MM.1S (cell line): ENCODE results near the gene CDON.
A peak's percentile ranks its signal among the peaks of the same experiment; 100 is the strongest.

Source experiments
- DNase-seq: peaks from one replicate; pipeline ENCODE4 v3.0.0-alpha.2; 2015
- H2AFZ ChIP-seq: fragments of 300-600 bp; sonication (generic); 2 replicates; pipeline ENCODE4 v1.6.0; 2016; ENCODE audit warnings: antibody characterized with exemption, low read length
- H3F3A ChIP-seq: fragments of 300-600 bp; sonication (generic); 2 replicates; pipeline ENCODE4 v1.6.1; 2016; ENCODE audit warnings: mild to moderate bottlenecking, antibody characterized with exemption, low read length, moderate library complexity, mixed read lengths; ENCODE audit not compliant: insufficient read depth
- H3K27ac ChIP-seq: fragments of 300-600 bp; sonication (generic); 2 replicates; pipeline ENCODE4 v1.5.1; 2016; ENCODE audit warnings: mild to moderate bottlenecking, low read length
- H3K27me3 ChIP-seq: fragments of 300-600 bp; sonication (generic); replicated peaks from 2 replicates; pipeline ENCODE4 v1.6.0; 2016; ENCODE audit warnings: low read length; ENCODE audit not compliant: insufficient read depth
- H3K36me3 ChIP-seq: fragments of 300-600 bp; sonication (generic); replicated peaks from 2 replicates; pipeline ENCODE4 v1.6.1; 2016; ENCODE audit warnings: mild to moderate bottlenecking, low read length, mixed read lengths; ENCODE audit not compliant: insufficient read depth
- H3K4me1 ChIP-seq: fragments of 300-600 bp; sonication (generic); 2 replicates; pipeline ENCODE4 v1.6.1; 2016; ENCODE audit warnings: low read length, mixed read lengths
- H3K4me2 ChIP-seq: fragments of 300-600 bp; sonication (generic); 2 replicates; pipeline ENCODE4 v1.6.0; 2016; ENCODE audit warnings: low read depth, low read length
- H3K4me3 ChIP-seq: fragments of 300-600 bp; sonication (generic); 2 replicates; pipeline ENCODE4 v1.5.1; 2016; ENCODE audit warnings: low read length, mixed read lengths
- H3K79me2 ChIP-seq: fragments of 300-600 bp; sonication (generic); 2 replicates; pipeline ENCODE4 v1.6.1; 2016; ENCODE audit warnings: mixed run types, low read length, mixed read lengths
- H3K9ac ChIP-seq: fragments of 300-600 bp; sonication (generic); 2 replicates; pipeline ENCODE4 v1.6.1; 2016; ENCODE audit warnings: low read length, mixed read lengths
- H3K9me2 ChIP-seq: fragments of 300-600 bp; sonication (generic); replicated peaks from 2 replicates; pipeline ENCODE4 v1.6.1; 2016; ENCODE audit warnings: mild to moderate bottlenecking, low read length, mixed read lengths; ENCODE audit not compliant: insufficient read depth
- H3K9me3 ChIP-seq: fragments of 300-600 bp; sonication (generic); replicated peaks from 2 replicates; pipeline ENCODE4 v1.6.1; 2016; ENCODE audit warnings: mild to moderate bottlenecking, low read length, mixed read lengths; ENCODE audit not compliant: insufficient read depth
- H4K20me1 ChIP-seq: fragments of 300-600 bp; sonication (generic); 2 replicates; pipeline ENCODE4 v1.6.1; 2016; ENCODE audit warnings: mild to moderate bottlenecking, low read length, moderate library complexity, mixed read lengths; ENCODE audit not compliant: insufficient read depth
- CTCF ChIP-seq: fragments of 300-600 bp; sonication (generic); IDR thresholded peaks from 2 replicates; pipeline ENCODE4 v1.5.1; 2016; ENCODE audit warnings: antibody characterized with exemption, low read length, mixed read lengths
- EZH2 ChIP-seq: fragments of 300-600 bp; sonication (generic); optimal IDR thresholded peaks from 2 replicates; pipeline ENCODE3; 2017; ENCODE audit warnings: low read depth, mild to moderate bottlenecking, antibody characterized with exemption, low read length, mixed read lengths
- EZH2phosphoT487 ChIP-seq: fragments of 300-600 bp; sonication (generic); IDR thresholded peaks from 2 replicates; pipeline ENCODE4 v1.6.1; 2018; ENCODE audit warnings: antibody characterized with exemption, low read length

CDON gene

GRCh38 chr11:126062679-126063506 is at the start of gene CDON:
Gene CDON, minus strand, starts transcription at chr11:126062866. Its CDS starts 39,390 bp downstream, at chr11:126023476.
- peak within 1 kb of the TSS; percentile 84 for H3K4me2 ChIP-seq
- H2AFZ ChIP-seq = peak within 1 kb of the TSS; percentile 96
- H3F3A ChIP-seq = no peaks in the 10 kb centered on the region
- H3K27me3 ChIP-seq = no peaks in the 10 kb centered on the region
- no peaks in the 10 kb centered on the region for H3K36me3 ChIP-seq
- H3K4me1 ChIP-seq = peaks cover 8% of the 10 kb centered on the region; the same call in 1 of the 2 replicates
- H3K9ac ChIP-seq = peak within 1 kb of the TSS; percentile 92
- H4K20me1 ChIP-seq = no peaks in the 10 kb centered on the region
- peak within 1 kb of the TSS; percentile 74 for H3K27ac ChIP-seq
- DNase-seq = peak; percentile 97
- TF ChIP-seq EZH2 = no peak
- no peak for TF ChIP-seq EZH2phosphoT487
- peaks cover 7% of the 10 kb centered on the region; the same call in 1 of the 2 replicates for H3K79me2 ChIP-seq
- no peaks in the 10 kb centered on the region for H3K9me2 ChIP-seq
- H3K4me3 ChIP-seq = peak within 1 kb of the TSS; percentile 78
- no peaks in the 10 kb centered on the region for H3K9me3 ChIP-seq

- H3K4me1 ChIP-seq = no peaks in the 10 kb centered on the region
Measured at GRCh38 chr11:126111458-126112116, 48.9 kb upstream of the CDON start.

GRCh38 chr11:126109941-126110731 is 47.5 kb upstream of the CDON start:
- Histone ChIP-seq H3K4me3 (no peak overlapping the region), H3K36me3 (no peaks in the 10 kb centered on the region), H3K4me2 (no peak overlapping the region), H3K9ac (no peak overlapping the region), H4K20me1 (no peaks in the 10 kb centered on the region), H3K9me3 (no peaks in the 10 kb centered on the region), H3K9me2 (no peaks in the 10 kb centered on the region), H3K79me2 (no peaks in the 10 kb centered on the region), H3K4me1 (no peaks in the 10 kb centered on the region), H2AFZ (no peak overlapping the region), H3K27me3 (no peaks in the 10 kb centered on the region), H3K27ac (no peak overlapping the region), H3F3A (no peaks in the 10 kb centered on the region)
- DNase-seq = no peak
- TF ChIP-seq CTCF = no peak
- TF ChIP-seq EZH2phosphoT487 = no peak
- no peak for TF ChIP-seq EZH2

More at GRCh38 chr11:126111458-126112116, 48.9 kb upstream of the CDON start:
- Histone ChIP-seq H3K9me3 (no peaks in the 10 kb centered on the region), H3F3A (no peaks in the 10 kb centered on the region), H4K20me1 (no peaks in the 10 kb centered on the region), H3K27ac (no peak overlapping the region), H3K79me2 (no peaks in the 10 kb centered on the region), H3K4me3 (no peak overlapping the region), H3K36me3 (no peaks in the 10 kb centered on the region), H3K9me2 (no peaks in the 10 kb centered on the region), H3K9ac (no peak overlapping the region), H3K27me3 (no peaks in the 10 kb centered on the region), H3K4me2 (no peak overlapping the region), H2AFZ (no peak overlapping the region)
- TF ChIP-seq EZH2 (no peak), EZH2phosphoT487 (no peak), CTCF (no peak)
- DNase-seq = no peak
